Astrocyte of the cerebellum (primary cell): Measurements from ENCODE around the gene RRP8.

Source experiments
- DNase-seq: peaks from one replicate; pipeline ENCODE4 v3.0.0-alpha.2; 2011; ENCODE audit warnings: low read depth
- H3K4me3 ChIP-seq: 2 replicates; pipeline ENCODE4 v1.5.1; 2011; ENCODE audit warnings: mild to moderate bottlenecking, low read depth, low read length, moderate library complexity
- in situ Hi-C: cut with HindIII; loops from 2 replicates; pipeline ENCODE4 v1.10.0; 2017; ENCODE audit warnings: low sequenced_read_pairs
- TF ChIP-seq, protein P1 (sequence below): IDR thresholded peaks from 2 replicates; pipeline ENCODE4 v1.5.1; 2012; ENCODE audit warnings: low read length, low read depth, moderate library complexity, mild to moderate bottlenecking; ENCODE audit errors: missing control alignments

RRP8 gene

DNA sequence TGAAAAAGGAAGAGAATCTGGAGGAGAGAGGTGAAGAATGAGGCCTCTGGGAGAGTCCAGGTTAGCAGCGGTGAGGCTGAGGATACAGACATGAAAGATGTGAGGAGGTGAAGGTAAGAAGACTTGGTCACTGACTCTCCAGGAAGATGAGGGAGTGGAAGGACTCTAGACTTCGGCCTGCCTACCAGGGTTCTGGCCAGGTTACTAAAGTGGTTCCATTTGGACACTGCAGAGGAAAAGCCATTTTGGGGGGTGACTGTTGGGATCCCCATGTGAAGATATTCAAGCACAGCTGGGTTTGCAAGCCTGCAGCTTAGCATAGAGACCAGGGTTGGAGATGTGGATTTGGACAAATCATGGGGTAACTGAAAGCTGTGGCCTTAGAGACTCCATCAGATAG, 44.4 kb upstream of the RRP8 start:
- DNase-seq = no peak
- TF ChIP-seq, protein P1, sequence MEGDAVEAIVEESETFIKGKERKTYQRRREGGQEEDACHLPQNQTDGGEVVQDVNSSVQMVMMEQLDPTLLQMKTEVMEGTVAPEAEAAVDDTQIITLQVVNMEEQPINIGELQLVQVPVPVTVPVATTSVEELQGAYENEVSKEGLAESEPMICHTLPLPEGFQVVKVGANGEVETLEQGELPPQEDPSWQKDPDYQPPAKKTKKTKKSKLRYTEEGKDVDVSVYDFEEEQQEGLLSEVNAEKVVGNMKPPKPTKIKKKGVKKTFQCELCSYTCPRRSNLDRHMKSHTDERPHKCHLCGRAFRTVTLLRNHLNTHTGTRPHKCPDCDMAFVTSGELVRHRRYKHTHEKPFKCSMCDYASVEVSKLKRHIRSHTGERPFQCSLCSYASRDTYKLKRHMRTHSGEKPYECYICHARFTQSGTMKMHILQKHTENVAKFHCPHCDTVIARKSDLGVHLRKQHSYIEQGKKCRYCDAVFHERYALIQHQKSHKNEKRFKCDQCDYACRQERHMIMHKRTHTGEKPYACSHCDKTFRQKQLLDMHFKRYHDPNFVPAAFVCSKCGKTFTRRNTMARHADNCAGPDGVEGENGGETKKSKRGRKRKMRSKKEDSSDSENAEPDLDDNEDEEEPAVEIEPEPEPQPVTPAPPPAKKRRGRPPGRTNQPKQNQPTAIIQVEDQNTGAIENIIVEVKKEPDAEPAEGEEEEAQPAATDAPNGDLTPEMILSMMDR = no peak
- in situ Hi-C loops = no loop called here
- no peak overlapping the region for H3K4me3 ChIP-seq

DNA sequence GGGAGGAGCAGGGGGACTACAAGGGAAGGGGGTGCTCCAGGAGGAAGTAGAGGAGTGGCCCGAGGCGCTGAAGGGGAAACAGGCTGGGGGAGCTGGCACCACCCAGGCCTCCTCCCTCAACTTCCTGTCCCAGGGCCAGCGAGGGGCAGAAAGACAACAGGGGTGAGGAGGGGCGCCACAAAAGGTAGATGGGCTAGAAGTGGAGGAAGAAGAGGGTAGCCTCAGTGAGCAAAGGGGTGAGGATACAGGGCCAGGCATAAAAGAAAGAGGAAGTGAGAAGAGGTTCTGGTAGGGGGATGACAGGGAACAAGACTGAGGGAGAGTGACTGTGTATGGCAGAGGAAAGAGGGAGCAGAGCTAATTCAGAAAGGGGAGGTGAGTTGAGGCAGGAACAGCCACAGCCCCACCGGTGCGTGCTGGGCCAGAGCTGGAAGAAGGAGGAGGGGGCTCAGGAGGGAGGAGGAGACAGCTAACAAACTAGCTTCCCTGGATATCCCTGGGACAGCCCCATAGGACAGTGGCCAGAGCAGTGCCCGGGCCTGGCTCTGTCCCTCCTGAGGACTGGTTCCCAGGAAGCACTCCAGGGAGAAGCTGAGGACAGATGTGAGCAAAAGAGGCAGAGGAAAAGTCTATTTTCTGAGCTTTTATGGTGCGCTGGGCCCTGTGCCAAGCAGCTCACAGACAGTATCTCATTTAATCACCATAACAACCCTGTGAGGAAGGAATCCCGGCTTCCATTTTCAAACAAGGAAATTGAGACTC, 43.7 kb upstream of the RRP8 start:
- in situ Hi-C loops = no loop called here
- DNase-seq = no peak
- TF ChIP-seq, protein P1 = no peak
- no peak overlapping the region for H3K4me3 ChIP-seq

DNA sequence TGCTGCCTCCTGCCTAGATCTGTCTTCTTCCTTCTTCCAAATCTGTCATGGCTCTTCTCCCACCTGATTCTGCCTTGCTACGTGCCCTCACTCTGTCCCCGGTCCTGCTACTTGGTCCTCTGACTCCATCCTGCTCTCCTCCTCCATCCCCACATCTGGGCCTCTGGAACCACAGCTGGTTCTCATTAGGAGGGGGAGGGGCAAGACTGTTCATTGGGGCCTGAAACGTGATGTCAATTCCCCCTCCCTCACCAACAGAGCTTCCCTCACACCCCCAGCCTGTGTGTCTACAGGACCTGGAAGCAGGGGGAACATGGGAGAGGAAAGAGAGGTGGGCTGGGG, 43.1 kb upstream of the RRP8 start:
- TF ChIP-seq, protein P1 = no peak
- in situ Hi-C loops = no loop called here
- no peak for DNase-seq
- H3K4me3 ChIP-seq = no peak overlapping the region

DNA sequence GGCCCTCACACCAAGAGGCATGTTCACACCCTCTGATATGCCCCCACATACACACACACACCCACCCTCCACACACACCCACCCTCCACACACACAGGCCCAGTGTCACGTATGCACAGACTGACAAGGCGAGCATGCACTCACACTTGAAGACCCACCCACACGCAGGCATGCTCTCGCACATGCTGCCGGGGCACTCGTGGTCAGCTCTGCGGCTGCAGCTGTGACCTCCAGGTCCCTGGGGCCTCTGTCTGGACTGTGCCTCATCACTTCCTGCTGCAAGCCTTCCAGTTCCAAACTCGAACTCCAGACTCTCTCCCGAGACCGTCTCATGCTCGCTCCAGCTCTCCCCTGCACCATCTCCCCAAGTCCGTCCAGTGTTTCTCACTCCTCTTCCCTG, 42.7 kb upstream of the RRP8 start:
- no peak for DNase-seq
- TF ChIP-seq, protein P1 = no peak
- in situ Hi-C loops = no loop called here
- H3K4me3 ChIP-seq = no peak overlapping the region

DNA sequence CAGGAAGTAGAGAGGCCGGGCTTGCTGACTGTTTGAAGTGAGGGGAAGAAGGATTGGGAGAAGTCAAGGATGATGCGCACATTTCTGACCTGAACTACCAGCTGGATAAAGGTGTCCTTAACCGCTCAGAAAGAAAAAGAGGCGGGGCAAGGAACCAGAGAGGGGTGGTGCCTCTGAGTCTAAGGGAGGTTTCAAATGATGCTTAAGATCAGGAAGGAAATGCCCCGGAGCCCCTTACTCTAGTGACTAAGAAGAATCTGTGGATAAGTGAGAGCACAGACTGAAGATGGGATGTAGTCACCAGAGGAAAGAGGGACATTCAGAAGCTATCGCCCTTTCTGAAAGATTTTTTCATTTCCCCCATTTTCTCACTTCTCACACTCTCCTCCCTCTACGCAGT, 39.5 kb upstream of the RRP8 start:
- TF ChIP-seq, protein P1 = no peak
- in situ Hi-C loops = no loop called here
- H3K4me3 ChIP-seq = no peak overlapping the region
- DNase-seq = no peak

DNA sequence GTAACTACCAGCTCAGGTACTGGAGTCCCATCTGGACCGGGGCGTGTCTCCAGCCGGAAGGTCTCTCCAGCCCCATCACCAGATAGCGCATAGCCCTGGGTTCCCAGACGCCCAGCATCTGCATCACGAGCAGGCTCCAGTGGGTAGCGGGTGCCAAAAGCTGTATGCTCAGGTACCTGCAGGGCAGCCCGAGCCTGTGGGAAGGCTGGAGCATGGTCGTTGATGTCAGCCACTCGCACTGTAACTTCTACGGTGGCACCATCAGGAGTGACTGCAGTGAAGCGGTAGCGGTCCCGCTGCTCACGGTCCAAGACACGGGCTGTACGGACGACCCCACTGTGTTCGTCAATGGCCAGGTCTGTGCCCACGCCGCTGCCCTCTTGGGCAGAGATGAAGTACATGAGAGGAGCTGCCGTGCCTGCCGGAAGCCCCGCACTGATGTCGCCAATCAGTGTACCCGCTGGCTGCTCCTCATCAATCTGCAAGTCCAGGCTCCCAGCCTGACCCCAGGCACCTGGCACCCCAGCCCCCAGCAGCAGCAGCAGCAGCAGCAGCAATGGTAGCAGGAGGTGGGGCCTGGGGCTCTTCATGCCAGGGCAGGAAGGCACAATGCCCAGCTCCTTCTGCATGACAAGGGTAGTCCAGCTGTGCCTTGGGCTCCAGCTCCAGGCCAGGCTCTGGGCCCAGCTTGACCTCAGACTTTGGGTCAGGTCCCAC, 37.7 kb upstream of the RRP8 start:
- in situ Hi-C loops = no loop called here
- no peak for DNase-seq
- no peak overlapping the region for H3K4me3 ChIP-seq
- TF ChIP-seq, protein P1 = no peak
